Liver (tissue), 3 donors: ENCODE measurements around the gene MBNL2.

Source experiments
- REST ChIP-seq: IDR thresholded peaks from 2 replicates; pipeline ENCODE4 v1.6.1; 2016; ENCODE audit warnings: antibody characterized with exemption, mild to moderate bottlenecking
- RXRA ChIP-seq, 2 donors: IDR thresholded peaks; 2 replicates each; pipeline ENCODE4 v1.6.1; 2017 to 2018; ENCODE audit warnings: antibody characterized with exemption in 2 of 2, mild to moderate bottlenecking in 1 of 2
- SP1 ChIP-seq: IDR thresholded peaks from 2 replicates; pipeline ENCODE4 v1.6.1; 2018; ENCODE audit warnings: antibody characterized with exemption, mild to moderate bottlenecking
- TF ChIP-seq, protein P1 (sequence below): fragments of 150-350 bp; IDR thresholded peaks from 2 replicates; pipeline ENCODE4 v1.5.1; 2017; ENCODE audit warnings: improper control_type of control experiment, low read depth, low read length; ENCODE audit not compliant: missing input control
- donor health status: healthy.
- donor health status: healthy.

DNA sequence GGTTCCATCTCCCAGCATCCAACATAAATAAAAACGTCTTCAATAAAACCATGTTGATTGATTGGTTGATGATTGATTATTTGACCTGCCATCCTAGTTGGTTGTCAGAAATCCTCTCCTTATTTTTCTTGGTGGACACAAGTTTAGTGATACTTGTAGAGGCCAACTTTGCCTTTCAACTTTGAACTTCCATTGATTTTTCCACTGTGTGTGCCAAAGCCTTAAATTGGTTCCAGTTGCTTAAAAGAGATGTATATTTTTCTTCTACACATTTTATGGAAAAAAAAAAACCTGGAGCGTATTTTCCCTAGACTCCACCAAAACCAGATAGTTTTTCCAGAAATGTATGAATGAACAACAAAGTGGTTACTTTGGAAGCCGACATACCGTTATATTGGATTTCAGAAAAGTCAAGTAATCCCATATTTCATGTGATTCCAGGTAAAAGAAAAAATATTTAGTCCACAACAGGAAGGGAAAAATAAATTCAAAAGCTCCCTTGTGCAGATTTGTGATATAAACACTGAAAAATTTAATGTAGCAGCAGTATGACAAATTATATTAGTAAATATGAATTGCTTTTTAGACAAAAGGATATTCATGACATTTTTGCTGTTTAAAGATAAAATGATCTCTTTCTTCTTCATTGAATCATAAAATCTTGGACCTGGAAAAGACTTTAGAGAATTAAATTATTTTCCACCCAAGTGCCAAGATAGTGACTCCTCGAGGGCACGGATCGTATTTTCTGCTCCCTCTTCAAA is 85.2 kb downstream of the MBNL2 start:
- TF ChIP-seq, protein P1, sequence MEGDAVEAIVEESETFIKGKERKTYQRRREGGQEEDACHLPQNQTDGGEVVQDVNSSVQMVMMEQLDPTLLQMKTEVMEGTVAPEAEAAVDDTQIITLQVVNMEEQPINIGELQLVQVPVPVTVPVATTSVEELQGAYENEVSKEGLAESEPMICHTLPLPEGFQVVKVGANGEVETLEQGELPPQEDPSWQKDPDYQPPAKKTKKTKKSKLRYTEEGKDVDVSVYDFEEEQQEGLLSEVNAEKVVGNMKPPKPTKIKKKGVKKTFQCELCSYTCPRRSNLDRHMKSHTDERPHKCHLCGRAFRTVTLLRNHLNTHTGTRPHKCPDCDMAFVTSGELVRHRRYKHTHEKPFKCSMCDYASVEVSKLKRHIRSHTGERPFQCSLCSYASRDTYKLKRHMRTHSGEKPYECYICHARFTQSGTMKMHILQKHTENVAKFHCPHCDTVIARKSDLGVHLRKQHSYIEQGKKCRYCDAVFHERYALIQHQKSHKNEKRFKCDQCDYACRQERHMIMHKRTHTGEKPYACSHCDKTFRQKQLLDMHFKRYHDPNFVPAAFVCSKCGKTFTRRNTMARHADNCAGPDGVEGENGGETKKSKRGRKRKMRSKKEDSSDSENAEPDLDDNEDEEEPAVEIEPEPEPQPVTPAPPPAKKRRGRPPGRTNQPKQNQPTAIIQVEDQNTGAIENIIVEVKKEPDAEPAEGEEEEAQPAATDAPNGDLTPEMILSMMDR, result no peak
- peak; percentile 51 to 69 for TF ChIP-seq RXRA (IDR thresholded peaks at IDR 0.05)
- TF ChIP-seq REST, result no peak
- TF ChIP-seq SP1, result peak; percentile 7
